IMR-90 (cell line): ENCODE measurements around the gene ZNF764. TPM values are rescaled to one million over a fixed set of nuclear protein-coding genes. Genes with fewer than 3 reads are reported as not detected.

Experiments used
- ATAC-seq: fragments of 200-7000 bp; cut with Tn5 transposase; 2 replicates; pipeline ENCODE4 v1.9.1; 2020; ENCODE audit warnings: low read depth, mild to moderate bottlenecking, moderate library complexity
- BruUV-seq: library from RNA; stranded (reverse); fragments of 400-500 nt; replicated peaks from 2 replicates; lab custom pipeline; 2021; lab: Mats Ljungman, UMichigan
- CTCF ChIA-PET: fragments of 300-600 bp; formaldehyde crosslinking; extraction: SDS; loops from one replicate; lab custom pipeline; 2021; ENCODE audit warnings: antibody characterized with exemption; lab: Yijun Ruan, JAX
- POLR2A ChIA-PET: fragments of 300-600 bp; sonication (Branson Sonifier 250); formaldehyde crosslinking; loops from one replicate; lab custom pipeline; 2022; ENCODE audit warnings: antibody characterized with exemption; ENCODE audit not compliant: unreplicated experiment; lab: Charles Lee
- DNase-seq: peaks from one replicate; pipeline ENCODE4 v3.0.0; 2013
- H2AFZ ChIP-seq: replicated peaks from 2 replicates; pipeline ENCODE3; 2013; ENCODE audit warnings: low read length, mild to moderate bottlenecking; ENCODE audit not compliant: poor library complexity
- H2AK5ac ChIP-seq: 2 replicates; pipeline ENCODE4 v1.6.1; 2013; ENCODE audit warnings: low read depth, low read length, inconsistent platforms
- H2AK9ac ChIP-seq: replicated peaks from 2 replicates; pipeline ENCODE3; 2013; ENCODE audit warnings: mild to moderate bottlenecking, low read depth, low read length, moderate library complexity; ENCODE audit not compliant: poor library complexity
- H2BK120ac ChIP-seq: 2 replicates; pipeline ENCODE4 v1.6.1; 2013; ENCODE audit warnings: low read depth, low read length, inconsistent platforms
- H2BK15ac ChIP-seq: 3 replicates; pipeline ENCODE4 v1.6.1; 2013; ENCODE audit warnings: low read depth, low read length, inconsistent platforms
- H2BK20ac ChIP-seq: 2 replicates; pipeline ENCODE4 v1.6.1; 2013; ENCODE audit warnings: low read depth, mild to moderate bottlenecking, inconsistent platforms, low read length, moderate library complexity
- H2BK5ac ChIP-seq: 2 replicates; pipeline ENCODE4 v1.6.1; 2013; ENCODE audit warnings: mild to moderate bottlenecking, low read depth, low read length, inconsistent platforms; ENCODE audit not compliant: poor library complexity, severe bottlenecking
- H3K14ac ChIP-seq: replicated peaks from 2 replicates; pipeline ENCODE4 v1.6.1; 2013; ENCODE audit warnings: low read depth, low read length, inconsistent platforms
- H3K18ac ChIP-seq: 2 replicates; pipeline ENCODE4 v1.6.1; 2013; ENCODE audit warnings: low read depth, low read length, control low read depth
- H3K23ac ChIP-seq: 2 replicates; pipeline ENCODE4 v1.6.1; 2013; ENCODE audit warnings: low read depth, low read length, inconsistent platforms
- H3K27ac ChIP-seq: 2 replicates; pipeline ENCODE4 v1.5.1; 2013; ENCODE audit warnings: mild to moderate bottlenecking, control low read depth, low read length; ENCODE audit not compliant: insufficient read depth
- H3K27me3 ChIP-seq: 2 replicates; pipeline ENCODE4 v1.6.1; 2013; ENCODE audit warnings: low read length; ENCODE audit not compliant: control insufficient read depth, insufficient read depth
- H3K36me3 ChIP-seq: 2 replicates; pipeline ENCODE4 v1.6.1; 2013; ENCODE audit warnings: low read length, mixed read lengths; ENCODE audit not compliant: control insufficient read depth, insufficient read depth
- H3K4ac ChIP-seq: 2 replicates; pipeline ENCODE4 v1.6.1; 2013; ENCODE audit warnings: low read depth, low read length, inconsistent platforms
- H3K4me1 ChIP-seq: 2 replicates; pipeline ENCODE4 v1.6.1; 2013; ENCODE audit warnings: low read length, mixed read lengths; ENCODE audit not compliant: control insufficient read depth, insufficient read depth
- H3K4me2 ChIP-seq: 2 replicates; pipeline ENCODE4 v1.6.1; 2013; ENCODE audit warnings: low read depth, mild to moderate bottlenecking, control low read depth, low read length, moderate library complexity
- H3K4me3 ChIP-seq: 2 replicates; pipeline ENCODE4 v1.5.1; 2013; ENCODE audit warnings: low read depth, mild to moderate bottlenecking, control low read depth, low read length, moderate library complexity; ENCODE audit not compliant: insufficient read depth
- H3K56ac ChIP-seq: 2 replicates; pipeline ENCODE4 v1.6.1; 2013; ENCODE audit warnings: low read length, inconsistent platforms; ENCODE audit not compliant: insufficient read depth; ENCODE audit errors: extremely low read depth
- H3K79me1 ChIP-seq, 2 experiments: 2 replicates each; pipeline ENCODE4 v1.6.1; 2013; ENCODE audit warnings: low read length in 2 of 2, inconsistent platforms in 1 of 2, low read depth in 1 of 2
- H3K9ac ChIP-seq: 2 replicates; pipeline ENCODE4 v1.6.1; 2013; ENCODE audit warnings: low read depth, low read length, control low read depth
- H3K9me1 ChIP-seq: 2 replicates; pipeline ENCODE4 v1.6.1; 2013; ENCODE audit warnings: low read length, inconsistent platforms; ENCODE audit not compliant: insufficient read depth
- H3K9me3 ChIP-seq: 2 replicates; pipeline ENCODE4 v1.6.1; 2013; ENCODE audit warnings: low read length; ENCODE audit not compliant: control insufficient read depth, insufficient read depth
- H4K20me1 ChIP-seq: 2 replicates; pipeline ENCODE4 v1.6.1; 2013; ENCODE audit warnings: low read length, inconsistent platforms; ENCODE audit not compliant: insufficient read depth
- H4K5ac ChIP-seq: 2 replicates; pipeline ENCODE4 v1.6.1; 2013; ENCODE audit warnings: mild to moderate bottlenecking, low read depth, low read length, control low read depth
- H4K8ac ChIP-seq, 2 experiments: 2 replicates each; pipeline ENCODE4 v1.6.1; 2013; ENCODE audit warnings: low read depth in 2 of 2, low read length in 2 of 2, control low read depth in 1 of 2, inconsistent platforms in 1 of 2
- H4K91ac ChIP-seq: 2 replicates; pipeline ENCODE4 v1.6.1; 2013; ENCODE audit warnings: low read depth, low read length, inconsistent platforms; ENCODE audit not compliant: insufficient read depth
- BHLHE40 ChIP-seq: fragments of 150-350 bp; IDR thresholded peaks from 2 replicates; pipeline ENCODE4 v1.6.1; 2016; ENCODE audit warnings: mild to moderate bottlenecking, low read depth, low read length
- CEBPB ChIP-seq: IDR thresholded peaks from 2 replicates; pipeline ENCODE4 v1.6.1; 2012; ENCODE audit warnings: low read depth, low read length, improper control_type of control experiment
- CHD1 ChIP-seq: IDR thresholded peaks from 2 replicates; pipeline ENCODE4 v1.6.1; 2012; ENCODE audit warnings: low read depth, low read length, improper control_type of control experiment
- CTCF ChIP-seq: conservative IDR thresholded peaks from 2 replicates; pipeline ENCODE4 v1.5.1; 2012; ENCODE audit warnings: mild to moderate bottlenecking, low read depth, low read length, improper control_type of control experiment
- ELK1 ChIP-seq: fragments of 150-350 bp; IDR thresholded peaks from 2 replicates; pipeline ENCODE4 v1.6.1; 2016; ENCODE audit warnings: low read depth, mild to moderate bottlenecking, low read length, moderate library complexity, borderline replicate concordance
- FOS ChIP-seq: fragments of 150-350 bp; IDR thresholded peaks from 2 replicates; pipeline ENCODE4 v1.6.1; 2016; ENCODE audit warnings: low read depth, low read length
- MAFK ChIP-seq: IDR thresholded peaks from 2 replicates; pipeline ENCODE4 v1.6.1; 2012; ENCODE audit warnings: low read depth, low read length, improper control_type of control experiment
- MAZ ChIP-seq: IDR thresholded peaks from 2 replicates; pipeline ENCODE4 v1.6.1; 2012; ENCODE audit warnings: low read depth, mild to moderate bottlenecking, low read length, improper control_type of control experiment, moderate library complexity, borderline replicate concordance
- MXI1 ChIP-seq: IDR thresholded peaks from 2 replicates; pipeline ENCODE4 v1.6.1; 2012; ENCODE audit warnings: low read depth, mild to moderate bottlenecking, low read length, moderate library complexity, borderline replicate concordance
- NFE2L2 ChIP-seq: fragments of 150-350 bp; IDR thresholded peaks from 2 replicates; pipeline ENCODE4 v1.6.1; 2016; ENCODE audit warnings: low read depth, mild to moderate bottlenecking, low read length
- POLR2A ChIP-seq: IDR thresholded peaks from 2 replicates; pipeline ENCODE4 v1.6.1; 2012; ENCODE audit warnings: mild to moderate bottlenecking, low read depth, low read length
- RAD21 ChIP-seq: IDR thresholded peaks from 2 replicates; pipeline ENCODE4 v1.6.1; 2012; ENCODE audit warnings: low read length, improper control_type of control experiment
- RCOR1 ChIP-seq: IDR thresholded peaks from 2 replicates; pipeline ENCODE4 v1.6.1; 2012; ENCODE audit warnings: mild to moderate bottlenecking, low read length, improper control_type of control experiment; ENCODE audit not compliant: insufficient replicate concordance
- RFX5 ChIP-seq: IDR thresholded peaks from 2 replicates; pipeline ENCODE4 v1.8.0; 2012; ENCODE audit warnings: low read depth, mild to moderate bottlenecking, low read length, moderate library complexity
- SMC3 ChIP-seq: fragments of 150-350 bp; IDR thresholded peaks from 2 replicates; pipeline ENCODE4 v1.6.1; 2016; ENCODE audit warnings: low read depth, mild to moderate bottlenecking, antibody characterized with exemption, low read length, moderate library complexity
- USF2 ChIP-seq: fragments of 150-350 bp; IDR thresholded peaks from 2 replicates; pipeline ENCODE4 v1.6.1; 2017; ENCODE audit warnings: mild to moderate bottlenecking, antibody characterized with exemption, low read length, low read depth
- WGBS, 2 experiments: methylation state at CpG; one replicate each; pipeline versions ENCODE4 v1.1.5 to v1.1.7; 2013; ENCODE audit warnings: missing lambda C conversion rate in 2 of 2; ENCODE audit not compliant: insufficient read length in 1 of 2; ENCODE audit errors: extremely low coverage in 2 of 2; 5-methylcytosine and 5-hydroxymethylcytosine counted together
- dilution Hi-C: fragments of 300-500 bp; cut with HindIII; formaldehyde crosslinking; loops from one replicate; pipeline ENCODE4 v1.14.3; 2018; ENCODE audit warnings: low sequenced_read_pairs; ENCODE audit not compliant: unreplicated experiment
- in situ Hi-C: fragments of 300-500 bp; cut with MboI; formaldehyde crosslinking; loops from 3 replicates; pipeline ENCODE4 v1.14.3; 2019; ENCODE audit warnings: low sequenced_read_pairs, inconsistent platforms, mixed read lengths
- intact Hi-C: fragments of 100-400 bp; cut with micrococcal nuclease; formaldehyde crosslinking; loops from 2 replicates; pipeline ENCODE4 v1.10.0; 2022
- polyA plus RNA-seq, 3 experiments: library from polyadenylated mRNA; depleted of rRNA; stranded (reverse); fragments of >200 nt; gene quantifications; 2 replicates each; pipeline ENCODE4 v1.2.3, GENCODE V29; 2012; ENCODE audit warnings: low replicate concordance in 1 of 3
- total RNA-seq: library from RNA; depleted of rRNA; stranded (reverse); fragments of >200 nt; gene quantifications from 2 replicates; pipeline ENCODE4 v1.2.3, GENCODE V29; 2012

Gene ZNF764
- total and polyA plus RNA-seq, 2 of the 4 experiments (the other 2 are of a cell fraction), result 2.2 to 4.6 TPM

- H3K4me1 ChIP-seq, result peaks cover 9% of the 10 kb centered on the region
- no peak overlapping the region for H3K23ac ChIP-seq
- no peak overlapping the region for H2BK15ac ChIP-seq
- no peak overlapping the region for H2AK5ac ChIP-seq
- no peak overlapping the region for H3K9ac ChIP-seq
- intact Hi-C loops, result no loop called here
- no peak overlapping the region for H3K4me3 ChIP-seq
- no peak for TF ChIP-seq SMC3
- TF ChIP-seq FOS, result no peak
- TF ChIP-seq POLR2A, result no peak
- TF ChIP-seq NFE2L2, result no peak
- TF ChIP-seq ELK1, result no peak
- no peak for TF ChIP-seq RAD21
- TF ChIP-seq MAZ, result no peak
- no peak for TF ChIP-seq RCOR1
- TF ChIP-seq CEBPB, result no peak
- TF ChIP-seq BHLHE40, result no peak
- no peak for TF ChIP-seq CHD1
- no peak for TF ChIP-seq USF2
- no peak for TF ChIP-seq RFX5
- no peak for TF ChIP-seq CTCF
- TF ChIP-seq MXI1, result no peak
- TF ChIP-seq MAFK, result no peak
- no peaks in the 10 kb centered on the region for H4K20me1 ChIP-seq
- no peak overlapping the region for H3K4me2 ChIP-seq
- no peaks in the 10 kb centered on the region for H3K9me3 ChIP-seq
- H2BK5ac ChIP-seq, result no peak overlapping the region
- dilution Hi-C loops, result no loop called here
- no peak overlapping the region for H3K27ac ChIP-seq
- H3K18ac ChIP-seq, result no peak overlapping the region
- no peak for DNase-seq
- no TSS peak for BruUV-seq
- ATAC-seq, result no peak
- no CpG with 5 or more reads among the region's 4 CpGs for WGBS, 2 experiments
- H2AK9ac ChIP-seq, result no peak overlapping the region
- H3K27me3 ChIP-seq, result peaks cover 6% of the 10 kb centered on the region; the same call in 1 of the 2 replicates
- ChIA-PET CTCF (no interaction called here), POLR2A (no interaction called here)
- H4K8ac ChIP-seq, result no peak overlapping the region
- H3K9me1 ChIP-seq, result no peaks in the 10 kb centered on the region
- no peak overlapping the region for H4K91ac ChIP-seq
- peaks cover 5 to 15% of the 10 kb centered on the region in 2 experiments; a peak in 3 of 4 replicates for H3K79me1 ChIP-seq
- no peaks in the 10 kb centered on the region for H3K36me3 ChIP-seq
- no peak overlapping the region for H3K4ac ChIP-seq
- no peak overlapping the region for H2BK20ac ChIP-seq
- no peak overlapping the region for H3K14ac ChIP-seq
- H4K5ac ChIP-seq, result no peak overlapping the region
- no peak overlapping the region for H3K56ac ChIP-seq
- in situ Hi-C loops, result no loop called here
- H2BK120ac ChIP-seq, result no peak overlapping the region
- no peak overlapping the region for H2AFZ ChIP-seq
Measured at GRCh38 chr16:30566531-30566930, 8.4 kb upstream of the ZNF764 start.
